Activated B cell treated with CpG ODN at 0.5 μM for 24 hours (primary cell): Measurements from ENCODE around the gene EPB41. TPM values are rescaled to one million over a fixed set of nuclear protein-coding genes. Genes with fewer than 3 reads are reported as not detected.

ENCODE experiments used
- ATAC-seq: fragments of 200-7000 bp; cut with Tn5 transposase; one replicate; pipeline ENCODE4 v1.10.0; 2021; ENCODE audit warnings: low read depth, mild to moderate bottlenecking, moderate library complexity
- CTCF ChIA-PET: fragments of 350-600 bp; sonication (Branson Sonifier 250); formaldehyde crosslinking; loops from one replicate; lab custom pipeline; 2021; ENCODE audit warnings: antibody characterized with exemption; lab: Charles Lee
- POLR2A ChIA-PET: fragments of 350-600 bp; sonication (Branson Sonifier 250); formaldehyde crosslinking; loops from one replicate; lab custom pipeline; 2021; ENCODE audit warnings: antibody characterized with exemption; lab: Charles Lee
- DNase-seq: peaks from one replicate; pipeline ENCODE4 v3.0.0; 2022
- H3K27ac Mint-ChIP-seq: one replicate; pipeline ENCODE4 v1.8.0; 2020; ENCODE audit warnings: mixed read lengths
- H3K27me3 Mint-ChIP-seq: one replicate; pipeline ENCODE4 v1.8.0; 2021; ENCODE audit warnings: mixed read lengths
- H3K36me3 Mint-ChIP-seq: one replicate; pipeline ENCODE4 v1.8.0; 2021; ENCODE audit warnings: low read depth, mixed read lengths
- H3K4me1 Mint-ChIP-seq: one replicate; pipeline ENCODE4 v1.8.0; 2021; ENCODE audit warnings: mixed read lengths
- H3K4me3 Mint-ChIP-seq: one replicate; pipeline ENCODE4 v1.8.0; 2020; ENCODE audit warnings: mild to moderate bottlenecking, mixed read lengths
- H3K9me3 Mint-ChIP-seq: one replicate; pipeline ENCODE4 v1.8.0; 2020; ENCODE audit warnings: mixed read lengths
- intact Hi-C: fragments of 100-400 bp; cut with micrococcal nuclease; formaldehyde crosslinking; loops from one replicate; pipeline ENCODE4 v1.15.1; 2024
- total RNA-seq: library from RNA; stranded (reverse); gene quantifications from 2 replicates; pipeline ENCODE4 v1.2.3, GENCODE V29; 2022
- TF ChIP-seq, protein P1 (sequence below): fragments of 200-600 bp; IDR thresholded peaks from one replicate; pipeline ENCODE4 v1.8.0; 2022; ENCODE audit warnings: antibody characterized with exemption, mild to moderate bottlenecking

The EPB41 gene
- total RNA-seq, 1 donor from 2014 or later = 73.8 TPM

DNA sequence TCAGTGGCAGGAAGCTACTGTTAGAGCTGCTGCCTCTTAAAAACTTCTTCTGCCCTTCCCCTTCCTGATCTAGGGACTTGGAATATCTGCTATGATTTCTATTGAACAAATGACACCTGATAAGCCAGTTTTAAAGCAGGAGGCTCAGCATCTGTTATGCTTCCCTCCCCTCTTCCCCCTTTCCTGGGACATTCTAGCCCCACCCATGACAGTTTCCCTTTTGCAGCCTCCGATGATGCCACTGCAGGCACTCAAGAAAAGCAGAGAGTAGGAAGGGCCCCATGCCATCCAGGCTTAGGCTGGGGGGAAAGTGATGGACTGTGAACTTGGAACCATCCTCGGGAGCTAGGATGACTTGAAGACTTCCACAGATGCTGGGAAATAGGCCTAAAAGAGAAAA, 15.1 kb upstream of the EPB41 start:
- Mint-ChIP-seq H3K27me3 (no peaks in the 10 kb centered on the region), H3K4me3 (no peak overlapping the region), H3K27ac (no peak overlapping the region), H3K36me3 (peaks cover 20% of the 10 kb centered on the region), H3K4me1 (peaks cover 31% of the 10 kb centered on the region), H3K9me3 (peaks cover under 1% of the 10 kb centered on the region)
- TF ChIP-seq, protein P1, sequence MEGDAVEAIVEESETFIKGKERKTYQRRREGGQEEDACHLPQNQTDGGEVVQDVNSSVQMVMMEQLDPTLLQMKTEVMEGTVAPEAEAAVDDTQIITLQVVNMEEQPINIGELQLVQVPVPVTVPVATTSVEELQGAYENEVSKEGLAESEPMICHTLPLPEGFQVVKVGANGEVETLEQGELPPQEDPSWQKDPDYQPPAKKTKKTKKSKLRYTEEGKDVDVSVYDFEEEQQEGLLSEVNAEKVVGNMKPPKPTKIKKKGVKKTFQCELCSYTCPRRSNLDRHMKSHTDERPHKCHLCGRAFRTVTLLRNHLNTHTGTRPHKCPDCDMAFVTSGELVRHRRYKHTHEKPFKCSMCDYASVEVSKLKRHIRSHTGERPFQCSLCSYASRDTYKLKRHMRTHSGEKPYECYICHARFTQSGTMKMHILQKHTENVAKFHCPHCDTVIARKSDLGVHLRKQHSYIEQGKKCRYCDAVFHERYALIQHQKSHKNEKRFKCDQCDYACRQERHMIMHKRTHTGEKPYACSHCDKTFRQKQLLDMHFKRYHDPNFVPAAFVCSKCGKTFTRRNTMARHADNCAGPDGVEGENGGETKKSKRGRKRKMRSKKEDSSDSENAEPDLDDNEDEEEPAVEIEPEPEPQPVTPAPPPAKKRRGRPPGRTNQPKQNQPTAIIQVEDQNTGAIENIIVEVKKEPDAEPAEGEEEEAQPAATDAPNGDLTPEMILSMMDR = no peak
- ATAC-seq (no peak), DNase-seq (no peak)
- CTCF ChIA-PET = interaction anchor here (2.0 kb wide), 1 partner anchor 17 kb away, joined by 6 read pairs; no protein-coding TSS in a partner anchor
- intact Hi-C loops = no loop called here
- POLR2A ChIA-PET = interaction anchor here (1.0 to 1.4 kb wide), 2 partner anchors 13 to 15 kb away, joined by 4 read pairs; partner anchors contain the start of gene EPB41

DNA sequence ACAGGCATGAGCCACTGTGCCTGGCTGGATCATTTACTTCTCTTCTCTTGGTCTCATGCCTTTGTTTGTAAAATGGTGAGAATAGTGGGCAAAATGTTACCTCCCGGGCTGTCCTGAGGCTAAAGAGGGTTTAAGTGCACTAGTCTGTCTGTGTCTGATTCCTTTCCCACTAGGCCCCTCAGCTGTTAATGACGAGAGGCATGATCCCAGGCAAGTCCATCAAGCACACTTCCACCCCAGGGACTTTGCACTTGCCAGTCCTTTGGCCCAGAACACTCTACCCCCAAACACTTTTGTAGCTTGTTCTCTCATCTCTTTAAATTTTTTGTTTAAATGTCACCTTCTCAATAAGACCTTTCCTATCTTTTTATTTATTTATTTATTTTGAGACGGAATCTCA, 13.8 kb upstream of the EPB41 start:
- no peak overlapping the region for H3K27ac Mint-ChIP-seq
- H3K4me3 Mint-ChIP-seq = no peak overlapping the region
- CTCF ChIA-PET = no interaction called here
- H3K4me1 Mint-ChIP-seq = peaks cover 27% of the 10 kb centered on the region
- no peak for ATAC-seq
- intact Hi-C loops = no loop called here
- no peaks in the 10 kb centered on the region for H3K27me3 Mint-ChIP-seq
- peaks cover 2% of the 10 kb centered on the region for H3K9me3 Mint-ChIP-seq
- TF ChIP-seq, protein P1 = no peak
- POLR2A ChIA-PET = interaction anchor here (1.4 kb wide), 1 partner anchor 14 kb away, joined by 4 read pairs; the partner anchor contains the start of gene EPB41
- DNase-seq = no peak
- peaks cover 16% of the 10 kb centered on the region for H3K36me3 Mint-ChIP-seq

DNA sequence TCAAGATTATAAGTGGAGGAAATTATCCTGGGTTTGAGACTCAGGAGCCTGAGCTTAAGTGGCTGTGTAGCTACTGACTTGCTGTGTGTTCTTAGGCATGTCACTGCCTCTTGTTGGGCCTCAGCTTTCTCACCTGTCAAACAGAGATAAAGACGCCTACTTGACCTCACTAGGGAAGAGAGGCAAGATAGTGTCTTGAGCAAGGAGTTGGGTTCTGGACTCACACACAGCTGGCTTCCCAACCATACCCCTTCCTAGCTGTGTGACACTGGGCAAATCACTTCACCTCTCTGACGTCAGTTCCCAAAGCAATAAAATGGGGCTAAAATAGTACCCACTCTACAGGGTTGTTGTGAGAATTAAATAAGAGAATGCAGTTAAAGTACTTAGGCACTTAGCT, 11.6 kb upstream of the EPB41 start:
- ATAC-seq = no peak
- H3K9me3 Mint-ChIP-seq = peaks cover 2% of the 10 kb centered on the region
- no peaks in the 10 kb centered on the region for H3K27me3 Mint-ChIP-seq
- intact Hi-C loops = no loop called here
- POLR2A ChIA-PET = no interaction called here
- H3K4me1 Mint-ChIP-seq = peaks cover 23% of the 10 kb centered on the region
- H3K27ac Mint-ChIP-seq = no peak overlapping the region
- CTCF ChIA-PET = interaction anchor here (0.9 kb wide), 1 partner anchor 11 kb away, joined by 4 read pairs; the partner anchor contains the start of gene EPB41
- no peak overlapping the region for H3K4me3 Mint-ChIP-seq
- peaks cover 13% of the 10 kb centered on the region for H3K36me3 Mint-ChIP-seq
- DNase-seq = no peak
- TF ChIP-seq, protein P1 = no peak

- no peak for ATAC-seq
- Mint-ChIP-seq H3K36me3 (peaks cover 10% of the 10 kb centered on the region), H3K4me3 (no peak overlapping the region), H3K27ac (no peak overlapping the region), H3K9me3 (peaks cover 2% of the 10 kb centered on the region), H3K4me1 (peaks cover 4% of the 10 kb centered on the region), H3K27me3 (no peaks in the 10 kb centered on the region)
- TF ChIP-seq, protein P1 = no peak
- DNase-seq = no peak
- ChIA-PET POLR2A (no interaction called here), CTCF (no interaction called here)
- intact Hi-C loops = no loop called here
Measured at GRCh38 chr1:28905921-28906666, 8.3 kb upstream of the EPB41 start.

GRCh38 chr1:28909198-28909597, 5.2 kb upstream of the EPB41 start:
- DNase-seq = no peak
- intact Hi-C loops = no loop called here
- Mint-ChIP-seq H3K36me3 (peaks cover 9% of the 10 kb centered on the region), H3K27me3 (no peaks in the 10 kb centered on the region), H3K4me1 (peaks cover 12% of the 10 kb centered on the region), H3K9me3 (peaks cover 2% of the 10 kb centered on the region), H3K4me3 (no peak overlapping the region), H3K27ac (no peak overlapping the region)
- CTCF ChIA-PET = interaction anchor here (1.5 kb wide), 1 partner anchor 124 kb away, joined by 4 read pairs; no protein-coding TSS in a partner anchor
- TF ChIP-seq, protein P1 = no peak
- no peak for ATAC-seq
- POLR2A ChIA-PET = interaction anchor here (0.7 kb wide), 1 partner anchor 18 kb away, joined by 5 read pairs; no protein-coding TSS in a partner anchor
